GM12878 (cell line): Measurements from ENCODE around the gene KRTAP4-16. TPM values are rescaled to one million over a fixed set of nuclear protein-coding genes. Genes with fewer than 3 reads are reported as not detected.

Source experiments
- BRCA1 ChIP-seq: IDR thresholded peaks from 2 replicates; pipeline ENCODE4 v1.6.1; 2011; ENCODE audit warnings: low read depth, low read length, improper control_type of control experiment
- E2F4 ChIP-seq: IDR thresholded peaks from 2 replicates; pipeline ENCODE4 v1.6.1; 2012; ENCODE audit warnings: low read depth, low read length, improper control_type of control experiment
- NKRF ChIP-seq: fragments of 450-650 bp; conservative IDR thresholded peaks from 2 replicates; pipeline ENCODE4 v1.6.1; 2017; ENCODE audit warnings: mild to moderate bottlenecking, moderate library complexity
- TBL1XR1 ChIP-seq: IDR thresholded peaks from 2 replicates; pipeline ENCODE4 v1.6.1; 2012; ENCODE audit warnings: low read depth, low read length, improper control_type of control experiment
- ZNF217 ChIP-seq: fragments of 450-650 bp; IDR thresholded peaks from 2 replicates; pipeline ENCODE4 v1.6.1; 2017; ENCODE audit warnings: antibody characterized with exemption, mild to moderate bottlenecking
- polyA plus RNA-seq, 11 experiments: library from polyadenylated mRNA; depleted of rRNA in 4 of 11; unstranded in 6 of 11; stranded (reverse) in 5 of 11; fragments of >200 nt; fragmentation: Nextera tagmentation in 4 of 11; fragmentation: Illumina TruSeq in 1 of 11; extraction: Ambion mirVana in 4 of 11; extraction: Trizol in 1 of 11; gene quantifications; 1 replicate in 1 of 11; 2 replicates in 10 of 11; pipeline versions ENCODE4 v1.2.1 to v1.2.3, GENCODE V29; 2011 to 2016; ENCODE audit warnings: inconsistent platforms in 2 of 11, missing spikeins in 2 of 11, low read depth in 1 of 11
- total RNA-seq, 4 experiments: library from RNA; depleted of rRNA in 3 of 4; stranded (reverse); fragments of >200 nt in 3 of 4; fragmentation: Illumina TruSeq in 1 of 4; extraction: Trizol in 1 of 4; gene quantifications; 2 replicates each; pipeline versions ENCODE4 v1.2.1 to v1.2.3, GENCODE V29; 2013 to 2021
- TF ChIP-seq, protein P1 (sequence below): fragments of 150-350 bp; IDR thresholded peaks from 2 replicates; pipeline ENCODE4 v1.6.1; 2016; ENCODE audit warnings: low read depth, low read length
- TF ChIP-seq, protein P2 (sequence below): IDR thresholded peaks from 2 replicates; pipeline ENCODE4 v1.6.1; 2011; ENCODE audit warnings: low read depth, mild to moderate bottlenecking, low read length, moderate library complexity, borderline replicate concordance; ENCODE audit errors: extremely low read depth
- TF ChIP-seq, protein P3 (sequence below): fragments of 450-650 bp; IDR thresholded peaks from 2 replicates; pipeline ENCODE4 v1.6.1; 2018; ENCODE audit warnings: mild to moderate bottlenecking, low read depth, moderate library complexity; ENCODE audit not compliant: partially characterized antibody

The KRTAP4-16 gene
- total and polyA plus RNA-seq, 10 of the 15 experiments (the other 5 are each of a cell fraction or from before 2014, with no cell fraction given): not detected

DNA sequence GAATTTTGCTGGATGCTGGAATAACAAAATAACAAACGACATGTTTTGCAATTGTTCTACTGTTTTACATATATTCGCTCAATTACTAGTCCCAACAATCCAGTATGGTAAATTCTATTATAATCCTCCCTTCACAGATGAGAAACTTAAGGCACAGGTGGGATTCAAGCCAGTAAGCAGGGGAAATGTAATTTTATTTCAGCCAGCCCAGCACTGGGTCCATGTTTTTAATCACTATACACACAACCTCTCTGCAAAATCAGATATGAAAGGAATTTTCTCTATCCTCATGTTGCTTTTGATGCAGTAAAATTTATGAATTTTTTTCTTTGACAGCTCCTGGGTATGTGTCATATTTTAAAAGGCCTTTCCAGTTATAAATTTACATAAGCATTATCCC lies 43.3 kb upstream of the KRTAP4-16 start (continued):
- TF ChIP-seq, protein P1, sequence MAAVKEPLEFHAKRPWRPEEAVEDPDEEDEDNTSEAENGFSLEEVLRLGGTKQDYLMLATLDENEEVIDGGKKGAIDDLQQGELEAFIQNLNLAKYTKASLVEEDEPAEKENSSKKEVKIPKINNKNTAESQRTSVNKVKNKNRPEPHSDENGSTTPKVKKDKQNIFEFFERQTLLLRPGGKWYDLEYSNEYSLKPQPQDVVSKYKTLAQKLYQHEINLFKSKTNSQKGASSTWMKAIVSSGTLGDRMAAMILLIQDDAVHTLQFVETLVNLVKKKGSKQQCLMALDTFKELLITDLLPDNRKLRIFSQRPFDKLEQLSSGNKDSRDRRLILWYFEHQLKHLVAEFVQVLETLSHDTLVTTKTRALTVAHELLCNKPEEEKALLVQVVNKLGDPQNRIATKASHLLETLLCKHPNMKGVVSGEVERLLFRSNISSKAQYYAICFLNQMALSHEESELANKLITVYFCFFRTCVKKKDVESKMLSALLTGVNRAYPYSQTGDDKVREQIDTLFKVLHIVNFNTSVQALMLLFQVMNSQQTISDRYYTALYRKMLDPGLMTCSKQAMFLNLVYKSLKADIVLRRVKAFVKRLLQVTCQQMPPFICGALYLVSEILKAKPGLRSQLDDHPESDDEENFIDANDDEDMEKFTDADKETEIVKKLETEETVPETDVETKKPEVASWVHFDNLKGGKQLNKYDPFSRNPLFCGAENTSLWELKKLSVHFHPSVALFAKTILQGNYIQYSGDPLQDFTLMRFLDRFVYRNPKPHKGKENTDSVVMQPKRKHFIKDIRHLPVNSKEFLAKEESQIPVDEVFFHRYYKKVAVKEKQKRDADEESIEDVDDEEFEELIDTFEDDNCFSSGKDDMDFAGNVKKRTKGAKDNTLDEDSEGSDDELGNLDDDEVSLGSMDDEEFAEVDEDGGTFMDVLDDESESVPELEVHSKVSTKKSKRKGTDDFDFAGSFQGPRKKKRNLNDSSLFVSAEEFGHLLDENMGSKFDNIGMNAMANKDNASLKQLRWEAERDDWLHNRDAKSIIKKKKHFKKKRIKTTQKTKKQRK: no peak
- TF ChIP-seq, protein P2, sequence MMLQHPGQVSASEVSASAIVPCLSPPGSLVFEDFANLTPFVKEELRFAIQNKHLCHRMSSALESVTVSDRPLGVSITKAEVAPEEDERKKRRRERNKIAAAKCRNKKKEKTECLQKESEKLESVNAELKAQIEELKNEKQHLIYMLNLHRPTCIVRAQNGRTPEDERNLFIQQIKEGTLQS: no peak
- TF ChIP-seq TBL1XR1 (no peak), NKRF (no peak), E2F4 (no peak), ZNF217 (no peak), BRCA1 (no peak)
- TF ChIP-seq, protein P3, sequence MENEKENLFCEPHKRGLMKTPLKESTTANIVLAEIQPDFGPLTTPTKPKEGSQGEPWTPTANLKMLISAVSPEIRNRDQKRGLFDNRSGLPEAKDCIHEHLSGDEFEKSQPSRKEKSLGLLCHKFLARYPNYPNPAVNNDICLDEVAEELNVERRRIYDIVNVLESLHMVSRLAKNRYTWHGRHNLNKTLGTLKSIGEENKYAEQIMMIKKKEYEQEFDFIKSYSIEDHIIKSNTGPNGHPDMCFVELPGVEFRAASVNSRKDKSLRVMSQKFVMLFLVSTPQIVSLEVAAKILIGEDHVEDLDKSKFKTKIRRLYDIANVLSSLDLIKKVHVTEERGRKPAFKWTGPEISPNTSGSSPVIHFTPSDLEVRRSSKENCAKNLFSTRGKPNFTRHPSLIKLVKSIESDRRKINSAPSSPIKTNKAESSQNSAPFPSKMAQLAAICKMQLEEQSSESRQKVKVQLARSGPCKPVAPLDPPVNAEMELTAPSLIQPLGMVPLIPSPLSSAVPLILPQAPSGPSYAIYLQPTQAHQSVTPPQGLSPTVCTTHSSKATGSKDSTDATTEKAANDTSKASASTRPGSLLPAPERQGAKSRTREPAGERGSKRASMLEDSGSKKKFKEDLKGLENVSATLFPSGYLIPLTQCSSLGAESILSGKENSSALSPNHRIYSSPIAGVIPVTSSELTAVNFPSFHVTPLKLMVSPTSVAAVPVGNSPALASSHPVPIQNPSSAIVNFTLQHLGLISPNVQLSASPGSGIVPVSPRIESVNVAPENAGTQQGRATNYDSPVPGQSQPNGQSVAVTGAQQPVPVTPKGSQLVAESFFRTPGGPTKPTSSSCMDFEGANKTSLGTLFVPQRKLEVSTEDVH: no peak
